ENCODE measurements around the gene KCNH5. TPM values are rescaled to one million over a fixed set of nuclear protein-coding genes. Genes with fewer than 3 reads are reported as not detected.

KCNH5 gene
- total RNA-seq, 1 donor from 2014 or later, result 5.3 TPM

GRCh38 chr14:62745496-62745895 lies 299.8 kb downstream of the KCNH5 start:
- DNase-seq (ENCODE audit: low spot score), result no peak

GRCh38 chr14:62743560-62743959 lies 301.7 kb downstream of the KCNH5 start:
- DNase-seq (ENCODE audit: low spot score), result no peak

- DNase-seq (ENCODE audit: low spot score), result no peak
Measured at GRCh38 chr14:62743118-62743517, 302.1 kb downstream of the KCNH5 start.

GRCh38 chr14:62739647-62740046 lies 305.6 kb downstream of the KCNH5 start:
- no peak for DNase-seq (ENCODE audit: low spot score)

DNA sequence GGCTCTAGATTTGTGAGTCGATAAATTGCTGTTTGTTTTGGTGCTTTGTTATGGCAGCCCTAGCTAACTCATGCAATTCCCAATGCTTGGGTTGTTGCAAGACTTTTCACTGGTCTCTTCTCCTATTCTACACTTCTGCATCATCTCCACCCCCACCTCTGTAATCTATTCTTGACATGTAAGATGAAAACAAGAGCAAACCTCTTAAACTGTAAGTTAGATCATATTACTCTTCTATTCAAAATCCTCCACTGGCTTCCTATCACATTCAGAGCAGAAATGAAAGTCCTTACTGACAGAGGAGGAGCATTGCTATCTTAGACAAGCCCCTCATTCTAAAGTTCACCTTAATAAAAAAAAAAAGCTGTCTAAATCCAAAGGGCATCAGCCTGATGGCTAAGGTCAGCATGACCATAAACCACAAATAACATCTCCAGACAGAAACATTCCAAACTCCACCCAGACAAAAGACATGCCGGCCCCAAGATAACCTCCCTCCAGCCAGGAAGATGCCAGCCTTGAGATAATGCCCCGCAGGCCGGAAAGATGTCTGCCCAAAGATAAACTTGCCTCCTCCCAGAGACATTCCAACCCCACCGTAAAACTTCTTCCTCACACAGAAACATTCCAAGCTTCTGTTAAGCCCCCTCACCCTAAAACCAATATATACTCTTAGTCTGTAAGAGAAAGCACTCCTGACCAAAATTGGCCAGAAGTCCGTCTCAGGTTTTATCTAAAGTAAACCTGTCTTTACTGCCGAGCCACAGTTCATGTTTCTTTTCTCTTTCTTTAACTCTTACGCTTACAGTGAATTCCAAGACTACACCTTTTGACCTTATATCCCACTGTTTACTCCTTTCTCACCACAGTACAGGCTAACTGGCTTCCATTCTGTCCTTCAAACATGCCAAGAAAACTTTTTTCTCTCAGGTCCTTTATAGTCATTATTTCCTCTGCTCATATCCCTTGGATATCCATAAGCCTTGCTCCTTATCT lies 308.9 kb downstream of the KCNH5 start:
- no peak for DNase-seq (ENCODE audit: low spot score)

DNA sequence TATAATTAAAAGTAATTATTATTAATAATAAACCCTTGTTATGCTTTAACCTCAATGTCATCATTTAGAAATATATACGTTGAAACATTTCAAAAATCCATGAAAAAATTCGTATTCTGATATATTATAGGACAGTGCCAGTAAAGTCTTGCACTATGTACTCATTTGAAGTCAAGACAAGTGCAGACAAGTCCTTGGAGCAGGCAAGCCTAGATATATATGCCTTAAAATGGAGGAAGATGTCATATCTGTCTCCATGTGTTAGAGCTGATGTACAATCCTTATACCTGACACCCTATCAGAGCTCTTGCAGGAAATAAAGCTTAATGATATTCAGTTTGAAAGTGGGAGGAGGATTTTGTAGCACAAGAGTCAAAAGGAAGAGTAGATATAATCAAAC lies 310.4 kb downstream of the KCNH5 start:
- no peak for DNase-seq (ENCODE audit: low spot score)

DNA sequence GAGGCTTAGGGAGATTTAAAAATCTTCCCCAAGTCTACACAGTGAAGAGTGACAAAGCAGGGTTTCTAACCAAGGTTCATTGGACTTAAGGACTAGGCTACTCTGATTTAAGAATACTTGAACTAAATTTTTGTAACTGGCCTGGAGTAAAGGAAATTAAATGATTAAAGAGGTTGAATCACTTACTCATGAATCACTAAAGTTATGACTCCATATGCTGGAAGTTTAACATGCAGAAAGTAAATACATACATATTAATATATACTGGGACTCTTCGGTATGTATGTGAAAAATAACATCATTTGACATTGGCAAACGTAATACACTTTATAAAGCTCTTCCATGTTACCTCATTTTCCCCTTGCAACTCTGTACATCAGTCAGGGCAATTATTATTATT lies 322.9 kb downstream of the KCNH5 start:
- peak; percentile 9 for DNase-seq (ENCODE audit: low spot score)

DNA sequence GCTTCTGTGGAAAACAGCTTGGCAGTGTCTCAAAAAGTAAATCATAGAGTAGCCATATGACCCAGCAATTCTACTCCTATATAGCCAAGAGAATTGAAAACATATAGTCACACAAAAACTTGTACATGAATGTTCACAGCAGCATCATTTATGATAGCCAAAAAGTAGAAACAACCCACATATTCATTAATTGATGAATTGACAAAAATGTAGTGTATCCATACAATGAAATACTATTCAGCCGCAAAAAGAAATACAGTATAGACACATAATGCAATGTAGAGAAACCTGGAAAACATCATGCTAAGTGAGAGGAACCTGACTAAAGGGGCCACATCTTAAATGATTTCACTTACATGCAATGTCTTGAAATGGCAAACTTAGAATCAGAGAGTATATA lies 326.6 kb downstream of the KCNH5 start:
- DNase-seq (ENCODE audit: low spot score), result no peak

GRCh38 chr14:62711351-62712023 lies 333.8 kb downstream of the KCNH5 start:
- no peak for DNase-seq (ENCODE audit: low spot score)

DNA sequence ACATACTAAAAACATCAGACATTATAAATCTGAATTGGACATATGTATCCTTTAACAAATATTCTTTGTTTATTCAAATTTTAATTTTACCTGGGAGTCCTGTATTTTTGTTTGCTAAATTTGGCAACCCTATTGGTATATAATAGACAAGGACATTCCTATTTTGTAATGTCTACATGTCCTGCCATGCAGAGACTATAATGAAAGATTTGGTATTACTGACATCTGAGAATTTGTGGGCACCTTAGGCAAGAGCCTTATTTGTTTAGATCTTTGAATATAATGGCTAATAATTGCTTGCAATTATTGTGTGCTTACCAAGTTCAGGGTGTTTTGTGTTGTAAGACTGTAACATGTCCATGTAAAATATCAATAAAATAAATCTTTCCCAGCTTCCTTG lies 334.4 kb downstream of the KCNH5 start:
- DNase-seq (ENCODE audit: low spot score), result no peak

GRCh38 chr14:62709773-62710172 lies 335.5 kb downstream of the KCNH5 start:
- no peak for DNase-seq (ENCODE audit: low spot score)

DNA sequence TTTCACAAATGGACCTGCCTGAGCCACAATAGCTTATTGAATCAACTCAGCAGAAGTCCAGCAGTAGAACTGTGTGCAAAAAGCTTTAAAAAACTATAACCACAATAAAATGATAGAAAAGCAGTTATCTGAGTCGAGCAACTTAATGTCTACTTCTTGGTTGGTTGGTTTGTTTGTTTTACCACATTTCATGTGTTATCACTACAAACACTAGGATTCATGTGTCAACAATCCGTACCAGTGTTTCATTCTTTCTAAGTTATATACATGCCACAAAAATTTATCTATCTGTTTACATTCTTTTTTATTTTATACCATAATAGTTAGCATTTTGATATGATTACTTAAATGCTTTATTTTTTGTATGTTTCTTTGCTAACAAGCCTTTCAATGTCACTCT lies 339.0 kb downstream of the KCNH5 start:
- DNase-seq (ENCODE audit: low spot score), result no peak

- no peak for DNase-seq (ENCODE audit: low spot score)
Measured at GRCh38 chr14:62697461-62697860, 347.8 kb downstream of the KCNH5 start.

GRCh38 chr14:62696929-62697328 lies 348.3 kb downstream of the KCNH5 start:
- DNase-seq (ENCODE audit: low spot score), result no peak

DNA sequence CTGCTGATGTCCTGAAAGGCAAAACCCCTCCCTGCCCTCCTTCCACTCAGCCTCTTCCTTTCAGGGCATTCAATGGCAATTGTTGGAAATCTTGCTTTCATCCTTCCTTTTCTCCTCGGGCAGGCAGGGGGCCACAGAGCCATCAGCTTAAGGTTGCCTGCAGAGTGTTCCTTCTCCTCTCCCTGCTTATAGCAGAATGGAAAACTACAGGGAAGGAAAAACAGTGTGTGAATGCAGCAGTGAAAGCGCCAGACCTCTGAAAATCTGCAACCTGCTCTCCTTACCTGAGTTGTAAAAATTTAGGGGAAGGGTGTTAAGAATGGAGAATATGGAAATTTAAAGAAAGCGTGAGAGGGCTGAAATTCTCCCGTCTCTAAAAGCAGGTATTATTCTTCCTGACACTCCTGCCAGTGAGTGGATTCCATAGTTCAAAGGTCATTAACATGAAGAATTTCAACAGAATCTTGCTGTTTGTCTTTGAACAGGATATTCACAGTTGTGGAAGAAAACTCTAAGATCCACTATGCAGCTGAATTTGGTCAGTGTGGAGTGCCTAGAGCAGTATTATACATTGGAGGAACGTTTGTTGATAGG lies 348.8 kb downstream of the KCNH5 start:
- DNase-seq (ENCODE audit: low spot score), result no peak

- DNase-seq (ENCODE audit: low spot score), result no peak
Measured at GRCh38 chr14:62694075-62694474, 351.2 kb downstream of the KCNH5 start.

GRCh38 chr14:62692490-62693106 lies 352.7 kb downstream of the KCNH5 start:
- DNase-seq (ENCODE audit: low spot score), result peak; percentile 34

DNA sequence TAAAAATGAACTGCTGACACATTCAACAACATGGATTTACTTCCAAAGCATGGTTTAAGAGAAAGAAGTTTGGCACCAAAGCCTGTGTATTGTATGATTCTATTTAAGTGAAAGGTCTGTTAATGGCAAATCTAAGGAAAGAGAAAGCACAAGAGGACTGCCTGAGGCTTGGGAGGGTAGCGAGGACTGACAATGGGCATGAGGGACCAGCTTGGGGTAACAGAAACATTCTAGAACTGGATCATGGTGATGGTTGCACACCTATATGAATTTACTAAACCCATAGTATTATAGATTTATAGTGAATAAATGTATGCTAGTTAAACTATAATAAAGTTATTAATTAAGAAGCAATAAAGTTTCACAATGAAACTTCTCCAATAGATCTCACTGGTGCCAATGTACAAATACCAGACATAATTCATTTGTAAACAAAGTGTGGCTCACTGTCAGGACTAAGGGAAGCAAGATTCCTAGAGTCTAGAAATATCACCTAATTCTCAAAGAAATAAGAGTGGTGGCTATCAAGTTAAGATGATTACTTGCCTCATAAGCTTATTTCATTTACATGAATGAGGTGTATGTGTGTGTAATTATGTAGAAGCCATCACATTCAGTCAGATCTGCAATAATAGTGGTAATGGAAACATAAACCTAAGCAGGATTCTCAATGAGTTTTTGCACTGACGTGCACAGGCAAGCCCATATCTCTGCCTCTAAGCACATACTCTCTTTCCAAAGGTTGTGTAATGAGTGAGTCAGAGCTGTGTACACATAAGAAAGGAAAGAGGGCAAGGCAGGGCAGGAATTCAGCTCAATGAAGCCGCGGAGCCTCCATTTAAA lies 353.4 kb downstream of the KCNH5 start:
- peak; percentile 96 for DNase-seq (ENCODE audit: low spot score)

- DNase-seq (ENCODE audit: low spot score), result no peak
Measured at GRCh38 chr14:62689733-62690132, 355.5 kb downstream of the KCNH5 start.

- DNase-seq (ENCODE audit: low spot score), result no peak
Measured at GRCh38 chr14:62687818-62688217, 357.4 kb downstream of the KCNH5 start.

- no peak for DNase-seq (ENCODE audit: low spot score)
Measured at GRCh38 chr14:62684376-62684775, 360.9 kb downstream of the KCNH5 start.
